K562 (cell line): ENCODE data around the gene EFHC2. TPM values are rescaled to one million over a fixed set of nuclear protein-coding genes. Genes with fewer than 3 reads are reported as not detected.
A peak's percentile ranks its signal among the peaks of the same experiment; 100 is the strongest.

Experiments
- ATAC-seq: fragments of 200-7000 bp; cut with Tn5 transposase; 3 replicates; pipeline ENCODE4 v1.9.1; 2020; ENCODE audit warnings: moderate library complexity
- BruUV-seq: library from RNA; stranded (reverse); fragments of 400-500 nt; replicated peaks from 2 replicates; lab custom pipeline; 2021; lab: Mats Ljungman, UMichigan
- CTCF ChIA-PET: fragments of 300-600 bp; formaldehyde crosslinking; extraction: SDS; loops from one replicate; lab custom pipeline; 2021; ENCODE audit warnings: low intra/inter-chr PET ratio; lab: Yijun Ruan, JAX
- POLR2A ChIA-PET: fragments of 300-600, 350-650 bp; sonication (Branson Sonifier 250); formaldehyde crosslinking; extraction: SDS; loops from one replicate; lab custom pipeline; 2021; ENCODE audit warnings: antibody characterized with exemption, inconsistent platforms; lab: Yijun Ruan, JAX
- DNase-seq, 4 experiments: peaks; one replicate each; pipeline versions ENCODE4 v3.0.0 to v3.0.0-alpha.2; 2011 to 2018; ENCODE audit warnings: low spot score in 3 of 4, mixed read lengths in 3 of 4; ENCODE audit errors: extremely low read depth in 1 of 4
- FAIRE-seq: peaks from 2 replicates; lab custom pipeline; 2011; peaks lifted over from hg19 to GRCh38; lab: Jason Lieb, UNC
- H2AFZ ChIP-seq: 2 replicates; pipeline ENCODE4 v1.6.0; 2011; ENCODE audit warnings: low read depth, low read length, control low read depth, inconsistent platforms
- H3K27ac ChIP-seq: fragments of 200-600 bp; 3 replicates; pipeline ENCODE4 v1.8.0; 2011; ENCODE audit warnings: low read depth, mild to moderate bottlenecking, control low read depth, inconsistent platforms, low read length, moderate library complexity, mixed read lengths; ENCODE audit errors: extremely low read depth
- H3K27me3 ChIP-seq, 2 experiments: fragments of 300-600 bp in 1 of 2; 2 replicates in 1 of 2; 3 replicates in 1 of 2; pipeline versions ENCODE4 v1.6.0 to v1.8.0; 2011; ENCODE audit warnings: inconsistent platforms in 2 of 2, low read length in 2 of 2, mild to moderate bottlenecking in 1 of 2, mixed read lengths in 1 of 2, moderate library complexity in 1 of 2; ENCODE audit not compliant: control insufficient read depth in 2 of 2, insufficient read depth in 2 of 2
- H3K36me3 ChIP-seq: fragments of 300-600 bp; 3 replicates; pipeline ENCODE4 v1.8.0; 2011; ENCODE audit warnings: mild to moderate bottlenecking, low read length, inconsistent platforms; ENCODE audit not compliant: control insufficient read depth, insufficient read depth
- H3K4me1 ChIP-seq, 2 experiments: fragments of 200-600 bp in 1 of 2; replicated peaks in 1 of 2; 2 replicates in 1 of 2; 3 replicates in 1 of 2; pipeline versions ENCODE4 v1.5.1 to v1.8.0; 2011; ENCODE audit warnings: inconsistent platforms in 2 of 2, low read length in 2 of 2, mild to moderate bottlenecking in 1 of 2, mixed read lengths in 1 of 2, moderate library complexity in 1 of 2; ENCODE audit not compliant: control insufficient read depth in 2 of 2, insufficient read depth in 2 of 2
- H3K4me2 ChIP-seq: 2 replicates; pipeline ENCODE4 v1.6.1; 2011; ENCODE audit warnings: low read length, control low read depth, inconsistent platforms, mixed read lengths; ENCODE audit not compliant: insufficient read depth
- H3K4me3 ChIP-seq: fragments of 200-600 bp; sonication (generic), shearing (Covaris generic); 2 replicates; pipeline ENCODE4 v1.5.1; 2016; ENCODE audit warnings: control low read depth, inconsistent platforms
- H3K79me2 ChIP-seq: fragments of 200-600 bp; 3 replicates; pipeline ENCODE4 v1.8.0; 2011; ENCODE audit warnings: low read length, inconsistent platforms; ENCODE audit not compliant: control insufficient read depth, insufficient read depth
- H3K9ac ChIP-seq, 2 experiments: 2 replicates each; pipeline versions ENCODE4 v1.6.0 to v1.6.1; 2011; ENCODE audit warnings: low read depth in 2 of 2, low read length in 2 of 2, control low read depth in 1 of 2, inconsistent platforms in 1 of 2, mild to moderate bottlenecking in 1 of 2, mixed read lengths in 1 of 2; ENCODE audit not compliant: insufficient read depth in 1 of 2
- H3K9me1 ChIP-seq: one replicate; pipeline ENCODE4 v1.6.0; 2011; ENCODE audit warnings: inconsistent platforms, mild to moderate bottlenecking, low read length, moderate library complexity; ENCODE audit not compliant: control insufficient read depth, insufficient read depth
- H3K9me3 ChIP-seq: replicated peaks from 2 replicates; pipeline ENCODE4 v1.5.1; 2011; ENCODE audit warnings: low read depth, low read length, inconsistent platforms; ENCODE audit not compliant: control insufficient read depth, insufficient read depth
- H4K20me1 ChIP-seq: replicated peaks from 2 replicates; pipeline ENCODE4 v1.6.1; 2011; ENCODE audit warnings: low read length, inconsistent platforms, mixed read lengths; ENCODE audit not compliant: control insufficient read depth, insufficient read depth
- LEF1 ChIP-seq: fragments of 450-650 bp; IDR thresholded peaks from 2 replicates; pipeline ENCODE4 v1.6.1; 2016; ENCODE audit warnings: mild to moderate bottlenecking
- POLR2AphosphoS5 ChIP-seq: IDR thresholded peaks from 2 replicates; pipeline ENCODE4 v1.6.1; 2011; ENCODE audit warnings: mild to moderate bottlenecking, low read depth, low read length, moderate library complexity; ENCODE audit not compliant: control insufficient read depth, insufficient read depth
- RBFOX2 ChIP-seq: fragments of 200-400 bp; formaldehyde crosslinking; IDR thresholded peaks from 2 replicates; pipeline ENCODE4 v1.6.1; 2017; ENCODE audit warnings: low read depth, mild to moderate bottlenecking, low read length, moderate library complexity
- SPI1 ChIP-seq: IDR thresholded peaks from 2 replicates; pipeline ENCODE4 v1.6.1; 2011; ENCODE audit warnings: low read depth, low read length, control low read depth, borderline replicate concordance
- WGBS: fragments of 100-300 bp; shearing (Covaris generic); methylation state at CpG from one replicate; pipeline ENCODE4 v1.1.6; 2016; ENCODE audit warnings: low coverage, mixed read lengths; ENCODE audit not compliant: insufficient coverage; ENCODE audit errors: missing lambda C conversion rate; 5-methylcytosine and 5-hydroxymethylcytosine counted together
- in situ Hi-C: fragments of 300-500 bp; cut with MboI; formaldehyde crosslinking; loops from 4 replicates; pipeline ENCODE4 v1.15.0; 2018; ENCODE audit warnings: inconsistent platforms, mixed read lengths
- intact Hi-C: fragments of 100-400 bp; cut with micrococcal nuclease; formaldehyde crosslinking; loops from 2 replicates; pipeline ENCODE4 v1.14.2; 2022
- polyA plus RNA-seq, 8 experiments: library from polyadenylated mRNA; depleted of rRNA in 4 of 8; stranded (reverse) in 5 of 8; unstranded in 3 of 8; fragments of >200 nt; fragmentation: Nextera tagmentation in 2 of 8; fragmentation: Illumina TruSeq in 1 of 8; extraction: Ambion mirVana in 2 of 8; extraction: Trizol in 1 of 8; gene quantifications; 2 replicates each; pipeline versions ENCODE4 v1.2.1 to v1.2.3, GENCODE V29; 2011 to 2014; ENCODE audit warnings: inconsistent platforms in 1 of 8, missing spikeins in 1 of 8
- total RNA-seq, 7 experiments: library from RNA; depleted of rRNA in 6 of 7; stranded (reverse); fragments of >200 nt in 6 of 7; fragmentation: Illumina TruSeq in 2 of 7; extraction: Trizol in 2 of 7; gene quantifications; 2 replicates each; pipeline versions ENCODE4 v1.2.1 to v1.2.3, GENCODE V29; 2011 to 2021; ENCODE audit warnings: low replicate concordance in 1 of 7

EFHC2 gene
- total and polyA plus RNA-seq, 9 of the 15 experiments (the other 6 are each of a cell fraction or from before 2014, with no cell fraction given) = 1.3 to 8.1 (median 3.0) TPM

DNA sequence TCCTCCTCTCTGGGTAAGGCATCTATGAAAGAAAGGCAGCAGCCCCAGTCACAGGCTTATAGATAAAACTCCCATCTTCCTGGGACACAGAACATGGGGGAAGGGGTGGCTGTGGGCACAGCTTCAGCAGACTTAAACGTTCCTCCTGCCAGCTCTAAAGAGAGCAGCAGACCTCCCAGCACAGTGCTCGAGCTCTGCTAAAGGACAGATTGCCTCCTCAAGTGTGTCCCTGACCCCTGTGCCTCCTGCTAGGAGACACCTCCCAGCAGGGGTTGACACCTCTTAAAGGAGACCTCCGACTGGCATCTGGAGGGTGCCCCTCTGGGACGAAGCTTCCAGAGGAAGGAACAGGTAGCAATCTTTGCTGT is 89.9 kb downstream of the EFHC2 start:
- BruUV-seq = TSS peak; percentile 26
- DNase-seq (no peak), ATAC-seq (peak; percentile 48; the same call in 2 of the 3 replicates), FAIRE-seq (no peak)
- Histone ChIP-seq H3K4me3 (no peak overlapping the region), H3K9ac (peak overlapping the region in 1 of 2 experiments; percentile 57; a peak in 3 of 4 replicates), H3K79me2 (no peaks in the 10 kb centered on the region), H3K27ac (peak overlapping the region; percentile 76), H4K20me1 (no peaks in the 10 kb centered on the region), H3K9me3 (no peaks in the 10 kb centered on the region), H3K4me1 (peaks cover 0 to 4% of the 10 kb centered on the region in 2 experiments; a peak in 4 of 5 replicates), H2AFZ (peak overlapping the region; percentile 89), H3K9me1 (no peaks in the 10 kb centered on the region), H3K4me2 (peak overlapping the region; percentile 71), H3K36me3 (no peaks in the 10 kb centered on the region), H3K27me3 (no peaks in the 10 kb centered on the region)
- ChIA-PET POLR2A (interaction anchor here (0.6 to 1.3 kb wide), 2 partner anchors 16 to 991 kb away, joined by 3 to 4 read pairs; no protein-coding TSS in a partner anchor), CTCF (no interaction called here)
- TF ChIP-seq POLR2AphosphoS5 = 0 out of 2 replicates have a peak, but pooled peaks have one; percentile 23
- TF ChIP-seq RBFOX2 = 0 out of 2 replicates have a peak, but pooled peaks have one; percentile 4
- no peak for TF ChIP-seq SPI1
- TF ChIP-seq LEF1 = 0 out of 2 replicates have a peak, but pooled peaks have one; percentile 3
- in situ Hi-C loops = no loop called here
- 26% methylated on average over 3 of the region's 4 CpGs for WGBS
- intact Hi-C loops = loop anchor here (5.0 kb wide), 1 partner anchor 59 kb away; no protein-coding TSS in a partner anchor
